ENCODE measurements around the gene GNAI3. TPM values are rescaled to one million over a fixed set of nuclear protein-coding genes. Genes with fewer than 3 reads are reported as not detected.

The GNAI3 gene
- polyA plus RNA-seq, 3 donors: 2.5 to 4.8 (median 4.1) TPM

- H3K27ac ChIP-seq (ENCODE audit: low read depth, low read length): no peak overlapping the region
- WGBS, 3 donors: 87 to 94% (median 93%) methylated on average over 9 of the region's 9 CpGs
Observed at GRCh38 chr1:109538827-109539555, 9.4 kb upstream of the GNAI3 start.

- no peak within 1 kb of the TSS for H3K27ac ChIP-seq (ENCODE audit: low read depth, low read length)
- WGBS, 3 donors: 52 to 64% (median 61%) methylated on average over 7 of the region's 7 CpGs
Observed at GRCh38 chr1:109539676-109540075, 8.7 kb upstream of the GNAI3 start, which contains the start of gene GPR61. Gene GPR61 (plus strand): TSS chr1:109539872. CDS start chr1:109543023, 3,151 bp downstream.

- WGBS, 3 donors: 73 to 78% (median 74%) methylated on average over 3 of the region's 3 CpGs
- no peak overlapping the region for H3K27ac ChIP-seq (ENCODE audit: low read depth, low read length)
Observed at GRCh38 chr1:109541102-109541501, 7.3 kb upstream of the GNAI3 start.

- 86 to 90% (median 89%) methylated on average over 10 of the region's 10 CpGs for WGBS, 3 donors
- H3K27ac ChIP-seq (ENCODE audit: low read depth, low read length): no peak overlapping the region
Observed at GRCh38 chr1:109542657-109543056, 5.8 kb upstream of the GNAI3 start.

GRCh38 chr1:109543283-109543987 is 5.0 kb upstream of the GNAI3 start:
- WGBS, 3 donors: 85 to 87% (median 85%) methylated on average over 24 of the region's 24 CpGs
- no peak overlapping the region for H3K27ac ChIP-seq (ENCODE audit: low read depth, low read length)

GRCh38 chr1:109543988-109544735 is 4.3 kb upstream of the GNAI3 start:
- H3K27ac ChIP-seq (ENCODE audit: low read depth, low read length): no peak overlapping the region
- 70 to 75% (median 71%) methylated on average over 14 of the region's 14 CpGs for WGBS, 3 donors

GRCh38 chr1:109546311-109547109 is 1.9 kb upstream of the GNAI3 start:
- WGBS, 3 donors: 16 to 28% (median 27%) methylated on average over 5 of the region's 5 CpGs

GRCh38 chr1:109547463-109548320 is 723 bp upstream of the GNAI3 start:
- peak overlapping the region; percentile 82 for H3K27ac ChIP-seq (ENCODE audit: low read depth, low read length)
- WGBS, 3 donors: 5 to 8% (median 7%) methylated on average over 22 of the region's 22 CpGs

More at GRCh38 chr1:109546311-109547109, 1.9 kb upstream of the GNAI3 start:
- H3K27ac ChIP-seq (ENCODE audit: low read depth, low read length): no peak overlapping the region

GRCh38 chr1:109556563-109556962 is 8.1 kb downstream of the GNAI3 start:
- no peak overlapping the region for H3K27ac ChIP-seq (ENCODE audit: low read depth, low read length)
- 89 to 94% (median 92%) methylated on average over 2 of the region's 2 CpGs for WGBS, 3 donors

- WGBS, 3 donors: 78 to 97% (median 96%) methylated on average over 5 of the region's 5 CpGs
- H3K27ac ChIP-seq (ENCODE audit: low read depth, low read length): no peak overlapping the region
Observed at GRCh38 chr1:109557520-109557919, 9.1 kb downstream of the GNAI3 start.

- H3K27ac ChIP-seq (ENCODE audit: low read depth, low read length): no peak overlapping the region
Observed at GRCh38 chr1:109559995-109560394, 11.6 kb downstream of the GNAI3 start.

GRCh38 chr1:109564194-109564878 is 15.9 kb downstream of the GNAI3 start:
- 83 to 84% (median 84%) methylated on average over 7 of the region's 7 CpGs for WGBS, 3 donors
- H3K27ac ChIP-seq (ENCODE audit: low read depth, low read length): no peak overlapping the region

GRCh38 chr1:109565241-109565640 is 16.8 kb downstream of the GNAI3 start:
- H3K27ac ChIP-seq (ENCODE audit: low read depth, low read length): no peak overlapping the region
- WGBS, 3 donors: 77 to 94% (median 92%) methylated on average over 3 of the region's 3 CpGs

GRCh38 chr1:109566982-109567381 is 18.6 kb downstream of the GNAI3 start:
- H3K27ac ChIP-seq (ENCODE audit: low read depth, low read length): no peak overlapping the region
- 38 to 90% (median 87%) methylated on average over 1 of the region's 1 CpG for WGBS, 3 donors

- no peak overlapping the region for H3K27ac ChIP-seq (ENCODE audit: low read depth, low read length)
- 60 to 95% (median 94%) methylated on average over 4 of the region's 4 CpGs for WGBS, 3 donors
Observed at GRCh38 chr1:109567877-109568672, 19.7 kb downstream of the GNAI3 start.

GRCh38 chr1:109569323-109569722 is 20.9 kb downstream of the GNAI3 start:
- no peak overlapping the region for H3K27ac ChIP-seq (ENCODE audit: low read depth, low read length)
- WGBS, 3 donors: 43 to 78% (median 48%) methylated on average over 1 of the region's 1 CpG

All from adipose tissue (tissue), 3 donors.